ENCODE data around the gene TRIM26. TPM values are rescaled to one million over a fixed set of nuclear protein-coding genes. Genes with fewer than 3 reads are reported as not detected.
A peak's percentile ranks its signal among the peaks of the same experiment; 100 is the strongest.

TRIM26 gene
- total and polyA plus RNA-seq, 2 of the 13 experiments (the other 11 are each of a cell fraction or from before 2014, with no cell fraction given) = 27.1 to 38.7 TPM

DNA sequence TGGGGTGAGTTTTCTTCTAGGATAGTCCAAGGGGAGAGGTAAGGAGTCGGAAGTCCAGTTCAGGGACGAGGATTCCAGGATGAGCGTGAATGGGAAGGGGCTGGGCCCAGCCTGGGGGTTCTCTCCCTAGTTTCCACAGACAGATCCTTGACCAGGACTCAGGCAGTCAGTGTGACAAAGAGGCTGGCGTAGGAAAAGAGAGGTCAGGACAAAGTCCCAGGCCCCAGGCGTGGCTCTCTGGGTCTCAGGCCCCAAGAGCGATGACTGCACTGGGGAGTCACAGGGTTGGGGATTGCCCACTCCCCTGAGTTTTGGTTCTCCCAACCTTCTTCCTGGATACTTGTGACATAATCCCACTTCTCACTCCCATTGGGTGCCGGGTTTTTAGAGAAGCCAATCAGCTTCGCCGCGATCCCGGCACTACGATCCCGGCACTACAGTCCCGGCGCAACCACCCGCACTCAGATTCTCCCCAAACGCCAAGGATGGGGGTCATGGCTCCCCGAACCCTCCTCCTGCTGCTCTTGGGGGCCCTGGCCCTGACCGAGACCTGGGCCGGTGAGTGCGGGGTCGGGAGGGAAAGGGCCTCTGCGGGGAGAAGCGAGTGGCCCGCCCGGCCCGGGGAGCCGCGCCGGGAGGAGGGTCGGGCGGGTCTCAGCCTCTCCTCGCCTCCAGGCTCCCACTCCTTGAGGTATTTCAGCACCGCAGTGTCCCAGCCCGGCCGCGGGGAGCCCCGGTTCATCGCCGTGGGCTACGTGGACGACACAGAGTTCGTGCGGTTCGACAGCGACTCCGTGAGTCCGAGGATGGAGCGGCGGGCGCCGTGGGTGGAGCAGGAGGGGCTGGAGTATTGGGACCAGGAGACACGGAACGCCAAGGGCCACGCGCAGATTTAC lies 46.2 kb upstream of the TRIM26 start:
- Histone ChIP-seq H3K9me3 (ENCODE audit: low read length) (no peaks in the 10 kb centered on the region), H3K79me2 (ENCODE audit: insufficient read depth, low read length) (no peaks in the 10 kb centered on the region), H3K4me2 (ENCODE audit: low read depth, low read length) (peak overlapping the region; percentile 99), H3K9ac (ENCODE audit: insufficient read depth, low read depth, low read length) (peak overlapping the region; percentile 58), H3K36me3 (replicated peaks in 1 of 2; ENCODE audit: control insufficient read depth in 1 of 2, insufficient read depth in 2 of 2, low read length in 2 of 2) (no peaks in the 10 kb centered on the region), H4K20me1 (ENCODE audit: insufficient read depth, low read length) (no peaks in the 10 kb centered on the region), H3K27me3 (ENCODE audit: control insufficient read depth in 1 of 2, insufficient read depth in 2 of 2, low read length in 2 of 2) (peaks cover 0 to 10% of the 10 kb centered on the region in 2 experiments; a peak in 3 of 5 replicates), H3K4me1 (ENCODE audit: insufficient read depth, low read length) (peaks cover 13% of the 10 kb centered on the region), H3K27ac (ENCODE audit: extremely low read length, insufficient read depth, low read length) (no peak overlapping the region), H2AFZ (ENCODE audit: low read length) (peak overlapping the region; percentile 99), H3K4me3 (replicated peaks in 1 of 3; ENCODE audit: insufficient read depth in 1 of 3, low read depth in 2 of 3, low read length in 3 of 3) (peak overlapping the region; percentile 76 to 86 (median 82))
- in situ Hi-C loops (cut with HindIII; ENCODE audit: extremely low pct_ligation_motif_present, low pct_unique_long_range_greater_than_20kb) (no loop called here), intact Hi-C loops (cut with micrococcal nuclease; ENCODE audit: unreplicated experiment) (no loop called here)
- ChIA-PET CTCF (ENCODE audit: low intra/inter-chr PET ratio, low total read pairs) (no interaction called here), POLR2A (interaction anchor here (0.6 to 1.7 kb wide), 4 partner anchors 21 to 67 kb away, joined by 3 to 6 read pairs (median 4); partner anchors contain the start of genes TRIM26 and TRIM39)
- peak; percentile 88 for FAIRE-seq
- 2% methylated on average over 42 of the region's 56 CpGs for WGBS (ENCODE audit: low lambda C conversion rate)
- peak; percentile 83 for DNase-seq (ENCODE audit: low spot score)
- BruUV-seq (replicated peaks) = TSS peak; percentile 65
- ATAC-seq = peak; percentile 96
- TF ChIP-seq RFXANK (CRISPR knock-in tag; IDR thresholded peaks at IDR 0.05) = peak; percentile 100
- peak; percentile 77 for TF ChIP-seq HIVEP1 (CRISPR knock-in tag; IDR thresholded peaks at IDR 0.05)
- peak; percentile 55; the same call in 1 of the 2 replicates for TF ChIP-seq ARID4A (CRISPR knock-in tag; IDR thresholded peaks at IDR 0.05; ENCODE audit: borderline replicate concordance)
- no peak for TF ChIP-seq HDAC2 (CRISPR knock-in tag; IDR thresholded peaks at IDR 0.05)
- TF ChIP-seq KDM3A (CRISPR knock-in tag; IDR thresholded peaks at IDR 0.05; ENCODE audit: low read depth) = 0 out of 2 replicates have a peak, but pooled peaks have one; percentile 40
- TF ChIP-seq PAX8 (CRISPR knock-in tag; IDR thresholded peaks at IDR 0.05; ENCODE audit: borderline replicate concordance) = 0 out of 2 replicates have a peak, but pooled peaks have one; percentile 74
- peak; percentile 49; the same call in 1 of the 2 replicates for TF ChIP-seq MXD3 (CRISPR knock-in tag; IDR thresholded peaks at IDR 0.05)
- TF ChIP-seq HOXA5 (CRISPR knock-in tag; IDR thresholded peaks at IDR 0.05) = peak; percentile 90
- TF ChIP-seq ZNF891 (CRISPR knock-in tag; IDR thresholded peaks at IDR 0.05) = no peak
- 0 out of 2 replicates have a peak, but pooled peaks have one; percentile 36 for TF ChIP-seq SSRP1 (CRISPR knock-in tag; IDR thresholded peaks at IDR 0.05)
- peak; percentile 15; the same call in 1 of the 2 replicates for TF ChIP-seq ZFP36L2 (CRISPR knock-in tag; IDR thresholded peaks at IDR 0.05)
- peak; percentile 41 for TF ChIP-seq AGO2 (optimal IDR thresholded peaks at IDR 0.05; ENCODE audit: low read depth, low read length)
- 0 out of 2 replicates have a peak, but pooled peaks have one; percentile 33 for TF ChIP-seq ZNF704 (CRISPR knock-in tag; IDR thresholded peaks at IDR 0.05; ENCODE audit: borderline replicate concordance)
- TF ChIP-seq GMEB1 (CRISPR knock-in tag; IDR thresholded peaks at IDR 0.05; ENCODE audit: borderline replicate concordance) = peak; percentile 42; the same call in 1 of the 2 replicates
- peak; percentile 48; the same call in 1 of the 2 replicates for TF ChIP-seq ZNF768 (CRISPR knock-in tag; IDR thresholded peaks at IDR 0.05)
